ENCODE data around the gene UST.

DNA sequence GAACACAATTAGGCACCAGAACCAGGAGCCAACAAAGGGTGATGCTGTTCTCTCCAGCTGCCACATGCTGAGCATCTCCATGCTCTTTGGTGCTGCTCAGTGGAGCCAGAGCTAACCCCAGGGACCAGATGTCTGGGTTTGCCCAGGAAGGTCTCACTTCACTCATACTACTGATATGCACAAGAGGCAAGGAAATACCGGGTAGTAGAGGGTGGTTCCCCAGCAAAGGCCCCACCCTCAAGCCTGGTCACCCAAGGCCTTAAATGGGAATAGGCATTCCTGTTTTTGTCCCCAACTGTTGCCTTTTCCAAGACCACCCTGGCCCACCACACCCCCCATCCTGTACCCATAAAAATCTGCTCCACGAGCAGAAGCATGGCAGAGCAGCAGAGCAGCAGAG is 366.1 kb downstream of the UST start:
- TF ChIP-seq POLR2A (IDR thresholded peaks at IDR 0.05; ENCODE audit: low read depth, low read length): no peak
- TF ChIP-seq TAF1 (IDR thresholded peaks at IDR 0.05; ENCODE audit: low read depth, low read length): no peak
- no peak for TF ChIP-seq POLR2AphosphoS5 (IDR thresholded peaks at IDR 0.05; ENCODE audit: low read depth, low read length)

All from GM12891 (cell line).